Activated CD4-positive, alpha-beta T cell treated with anti-CD3 and anti-CD28 coated beads, Interleukin-2, Interleukin-4, amounts not matched to agents 100 ng/mL and 50 ng/mL, durations not matched to agents 16 hours and 8 hours (primary cell): ENCODE results near the gene STK24.
A peak's percentile ranks its signal among the peaks of the same experiment; 100 is the strongest.

ENCODE experiments used
- DNase-seq: peaks from one replicate; pipeline ENCODE4 v3.0.0-alpha.2; 2020; ENCODE audit warnings: low spot score

The STK24 gene

GRCh38 chr13:98489446-98490194 is 87.3 kb downstream of the STK24 start:
- DNase-seq = no peak

- DNase-seq = no peak
Measured at GRCh38 chr13:98488736-98489135, 88.2 kb downstream of the STK24 start.

GRCh38 chr13:98487522-98487921 is 89.4 kb downstream of the STK24 start:
- no peak for DNase-seq

- DNase-seq = no peak
Measured at GRCh38 chr13:98487016-98487415, 89.9 kb downstream of the STK24 start.

GRCh38 chr13:98486412-98486811 is 90.5 kb downstream of the STK24 start:
- DNase-seq = no peak

GRCh38 chr13:98485561-98485960 is 91.3 kb downstream of the STK24 start:
- DNase-seq = no peak

- peak; percentile 71 for DNase-seq
Measured at GRCh38 chr13:98484289-98485219, 92.4 kb downstream of the STK24 start.

- DNase-seq = no peak
Measured at GRCh38 chr13:98483601-98484288, 93.2 kb downstream of the STK24 start.

GRCh38 chr13:98482476-98483444 is 94.1 kb downstream of the STK24 start:
- peak; percentile 9 for DNase-seq

- DNase-seq = peak; percentile 73
Measured at GRCh38 chr13:98480915-98481877, 95.7 kb downstream of the STK24 start.

GRCh38 chr13:98479496-98480003 is 97.4 kb downstream of the STK24 start:
- no peak for DNase-seq

- DNase-seq = peak; percentile 61
Measured at GRCh38 chr13:98478189-98479129, 98.4 kb downstream of the STK24 start.

- peak; percentile 95 for DNase-seq
Measured at GRCh38 chr13:98476538-98476966, 100.4 kb downstream of the STK24 start.

- DNase-seq = no peak
Measured at GRCh38 chr13:98476106-98476505, 100.8 kb downstream of the STK24 start.

GRCh38 chr13:98475522-98475921 is 101.4 kb downstream of the STK24 start:
- DNase-seq = no peak

- DNase-seq = no peak
Measured at GRCh38 chr13:98474761-98475160, 102.1 kb downstream of the STK24 start.

GRCh38 chr13:98474292-98474691 is 102.6 kb downstream of the STK24 start:
- DNase-seq = no peak

- no peak for DNase-seq
Measured at GRCh38 chr13:98473788-98474144, 103.1 kb downstream of the STK24 start.
